Stimulated activated CD8-positive, alpha-beta memory T cell treated with anti-CD3 and anti-CD28 coated beads, Interleukin-15, amount 100 ng/mL, for 24 hours (primary cell): Measurements from ENCODE around the gene HORMAD2.
"Not testable (repeated sequence)": the region's sequence is repeated elsewhere in the genome, so short reads cannot be mapped to it uniquely, and the experiment has no call there.

ENCODE experiments used
- DNase-seq: peaks from one replicate; pipeline ENCODE4 v3.0.0-alpha.2; 2020; ENCODE audit warnings: low read depth

Gene HORMAD2

GRCh38 chr22:30210235-30210909 is 130.1 kb downstream of the HORMAD2 start:
- DNase-seq, result no peak

- no peak for DNase-seq
Observed at GRCh38 chr22:30211124-30211820, 131.0 kb downstream of the HORMAD2 start.

GRCh38 chr22:30212363-30212995 is 132.2 kb downstream of the HORMAD2 start:
- DNase-seq, result no peak

- DNase-seq, result no peak
Observed at GRCh38 chr22:30212996-30213441, 132.8 kb downstream of the HORMAD2 start.

GRCh38 chr22:30214703-30215407 is 134.6 kb downstream of the HORMAD2 start:
- no peak for DNase-seq

- DNase-seq, result not testable (repeated sequence)
Observed at GRCh38 chr22:30216272-30216671, 136.0 kb downstream of the HORMAD2 start.

- no peak for DNase-seq
Observed at GRCh38 chr22:30216710-30217109, 136.4 kb downstream of the HORMAD2 start.

- no peak for DNase-seq
Observed at GRCh38 chr22:30217698-30218560, 137.7 kb downstream of the HORMAD2 start.

- DNase-seq, result no peak
Observed at GRCh38 chr22:30219049-30219654, 138.9 kb downstream of the HORMAD2 start.

- no peak for DNase-seq
Observed at GRCh38 chr22:30219668-30220278, 139.5 kb downstream of the HORMAD2 start.

GRCh38 chr22:30220338-30221012 is 140.2 kb downstream of the HORMAD2 start:
- DNase-seq, result no peak

GRCh38 chr22:30221121-30221992 is 141.1 kb downstream of the HORMAD2 start:
- no peak for DNase-seq

- DNase-seq, result no peak
Observed at GRCh38 chr22:30222321-30222720, 142.1 kb downstream of the HORMAD2 start.

GRCh38 chr22:30223303-30223702 is 143.0 kb downstream of the HORMAD2 start:
- DNase-seq, result no peak

- no peak for DNase-seq
Observed at GRCh38 chr22:30224161-30224857, 144.0 kb downstream of the HORMAD2 start.

- DNase-seq, result no peak
Observed at GRCh38 chr22:30225220-30225927, 145.1 kb downstream of the HORMAD2 start.

GRCh38 chr22:30226192-30226832 is 146.0 kb downstream of the HORMAD2 start:
- no peak for DNase-seq
